Liver (tissue), 9 donors: ENCODE results near the gene AGBL5. TPM values are rescaled to one million over a fixed set of nuclear protein-coding genes. Genes with fewer than 3 reads are reported as not detected.

ENCODE experiments used
- DNase-seq: peaks from one replicate; pipeline ENCODE4 v3.0.0-alpha.2; 2017; ENCODE audit warnings: low spot score
- H3K27ac ChIP-seq, 2 donors: one replicate each; pipeline ENCODE4 v1.7.0; 2013; ENCODE audit warnings: inconsistent platforms in 2 of 2, low read length in 2 of 2, control low read depth in 1 of 2, low read depth in 1 of 2, mild to moderate bottlenecking in 1 of 2
- H3K27me3 ChIP-seq, 4 donors: one replicate each; pipeline versions ENCODE4 v1.6.1 to v1.7.0; 2013; ENCODE audit warnings: low read length in 3 of 4, inconsistent platforms in 1 of 4, mild to moderate bottlenecking in 1 of 4, moderate library complexity in 1 of 4; ENCODE audit not compliant: control insufficient read depth in 4 of 4, insufficient read depth in 4 of 4
- H3K36me3 ChIP-seq, 4 donors: one replicate each; pipeline versions ENCODE4 v1.6.1 to v1.7.0; 2013; ENCODE audit warnings: low read length in 3 of 4, mild to moderate bottlenecking in 3 of 4, low read depth in 1 of 4, moderate library complexity in 1 of 4; ENCODE audit not compliant: control insufficient read depth in 4 of 4, insufficient read depth in 3 of 4
- H3K4me1 ChIP-seq, 4 donors: one replicate each; pipeline versions ENCODE4 v1.6.1 to v1.7.0; 2013; ENCODE audit warnings: low read length in 3 of 4, mild to moderate bottlenecking in 3 of 4, moderate library complexity in 1 of 4; ENCODE audit not compliant: control insufficient read depth in 4 of 4, insufficient read depth in 4 of 4
- H3K4me3 ChIP-seq, 3 donors: one replicate each; pipeline versions ENCODE4 v1.6.1 to v1.7.0; 2013; ENCODE audit warnings: low read length in 3 of 3, control low read depth in 1 of 3, low read depth in 1 of 3, mild to moderate bottlenecking in 1 of 3
- H3K9ac ChIP-seq, 2 donors: one replicate each; pipeline ENCODE4 v1.7.0; 2013; ENCODE audit warnings: low read length in 2 of 2, mild to moderate bottlenecking in 2 of 2, moderate library complexity in 2 of 2, control low read depth in 1 of 2, low read depth in 1 of 2
- H3K9me3 ChIP-seq, 4 donors: one replicate each; pipeline versions ENCODE4 v1.6.1 to v1.7.0; 2013; ENCODE audit warnings: low read length in 3 of 4; ENCODE audit not compliant: control insufficient read depth in 4 of 4
- ATF3 ChIP-seq: IDR thresholded peaks from 2 replicates; pipeline ENCODE4 v1.6.1; 2016; ENCODE audit warnings: antibody characterized with exemption
- CTCF ChIP-seq: fragments of 150-350 bp; IDR thresholded peaks from 2 replicates; pipeline ENCODE4 v1.5.1; 2017; ENCODE audit warnings: improper control_type of control experiment, low read depth, low read length; ENCODE audit not compliant: missing input control
- EGR1 ChIP-seq, 2 donors: IDR thresholded peaks; 2 replicates each; pipeline ENCODE4 v1.6.1; 2016 to 2018; ENCODE audit warnings: antibody characterized with exemption in 2 of 2, low read depth in 2 of 2
- FOXA1 ChIP-seq: IDR thresholded peaks from 2 replicates; pipeline ENCODE4 v1.6.1; 2016; ENCODE audit warnings: antibody characterized with exemption
- FOXA2 ChIP-seq: IDR thresholded peaks from 2 replicates; pipeline ENCODE4 v1.6.1; 2016; ENCODE audit warnings: antibody characterized with exemption
- GABPA ChIP-seq, 2 donors: IDR thresholded peaks in 1 of 2; conservative IDR thresholded peaks in 1 of 2; 2 replicates each; pipeline ENCODE4 v1.6.1; 2016; ENCODE audit warnings: antibody characterized with exemption in 2 of 2, mild to moderate bottlenecking in 1 of 2, moderate library complexity in 1 of 2
- HNF4A ChIP-seq, 2 donors: conservative IDR thresholded peaks; 2 replicates each; pipeline ENCODE4 v1.6.1; 2016; ENCODE audit warnings: antibody characterized with exemption in 2 of 2, mild to moderate bottlenecking in 2 of 2
- HNF4G ChIP-seq: IDR thresholded peaks from 2 replicates; pipeline ENCODE4 v1.6.1; 2016; ENCODE audit warnings: antibody characterized with exemption
- JUND ChIP-seq, 2 donors: IDR thresholded peaks; 2 replicates each; pipeline ENCODE4 v1.6.1; 2016; ENCODE audit warnings: antibody characterized with exemption in 2 of 2
- NR2F2 ChIP-seq: IDR thresholded peaks from 2 replicates; pipeline ENCODE4 v1.6.1; 2016; ENCODE audit warnings: antibody characterized with exemption
- REST ChIP-seq: IDR thresholded peaks from 2 replicates; pipeline ENCODE4 v1.6.1; 2016; ENCODE audit warnings: antibody characterized with exemption, mild to moderate bottlenecking
- RXRA ChIP-seq, 2 donors: IDR thresholded peaks; 2 replicates each; pipeline ENCODE4 v1.6.1; 2017 to 2018; ENCODE audit warnings: antibody characterized with exemption in 2 of 2, mild to moderate bottlenecking in 1 of 2
- SP1 ChIP-seq: IDR thresholded peaks from 2 replicates; pipeline ENCODE4 v1.6.1; 2018; ENCODE audit warnings: antibody characterized with exemption, mild to moderate bottlenecking
- TAF1 ChIP-seq: conservative IDR thresholded peaks from 2 replicates; pipeline ENCODE4 v1.6.1; 2016; ENCODE audit warnings: antibody characterized with exemption, mild to moderate bottlenecking
- YY1 ChIP-seq: IDR thresholded peaks from 2 replicates; pipeline ENCODE4 v1.6.1; 2016; ENCODE audit warnings: antibody characterized with exemption, mild to moderate bottlenecking
- ZBTB33 ChIP-seq: IDR thresholded peaks from 2 replicates; pipeline ENCODE4 v1.6.1; 2016; ENCODE audit warnings: antibody characterized with exemption
- WGBS: extraction: QIAGEN DNeasy Blood & Tissue Kit; methylation state at CpG from one replicate; pipeline ENCODE4 v1.1.7; 2013; 5-methylcytosine and 5-hydroxymethylcytosine counted together
- polyA plus RNA-seq, 2 donors: library from polyadenylated mRNA; stranded (reverse) in 1 of 2; unstranded in 1 of 2; fragments of 200-250 nt in 1 of 2; fragments of >200 nt in 1 of 2; fragmentation: Nextera tagmentation in 1 of 2; extraction: Ambion mirVana in 1 of 2; gene quantifications; one replicate each; pipeline versions ENCODE4 v1.2.1 to v1.2.3, GENCODE V29; 2013 to 2015
- total RNA-seq, 2 donors: library from RNA; depleted of rRNA; stranded (reverse); fragments of >200 nt; gene quantifications; one replicate each; pipeline ENCODE4 v1.2.3, GENCODE V29; 2014
- donor health status: healthy.
- donor health status: healthy.
- donor health status: healthy.
- donor health status: healthy.
- donor health status: healthy.

AGBL5 gene
- total and polyA plus RNA-seq, 4 donors, result 3.2 to 9.0 (median 4.8) TPM

- TF ChIP-seq REST, result peak; percentile 81
- peak in 1 of 2 donors; percentile 43 for TF ChIP-seq EGR1 (IDR thresholded peaks at IDR 0.05; ENCODE audit: low read depth in 2 of 2)
- TF ChIP-seq ZBTB33, result no peak
Measured at GRCh38 chr2:27018142-27018541, 33.3 kb upstream of the AGBL5 start (continued).

- Histone ChIP-seq H3K27ac (no peak overlapping the region), H3K36me3 (peaks cover 3 to 21% (median 8%) of the 10 kb centered on the region in 4 donors), H3K9me3 (no peaks in the 10 kb centered on the region), H3K4me1 (peaks cover 26 to 65% (median 54%) of the 10 kb centered on the region in 4 donors), H3K9ac (no peak overlapping the region), H3K4me3 (no peak overlapping the region), H3K27me3 (no peaks in the 10 kb centered on the region)
- TF ChIP-seq REST (no peak), NR2F2 (no peak), ATF3 (no peak), HNF4G (no peak), GABPA (IDR thresholded peaks at IDR 0.05 in 1 of 2, conservative IDR thresholded peaks at IDR 0.05 in 1 of 2) (no peak), RXRA (IDR thresholded peaks at IDR 0.05) (no peak), CTCF (no peak), SP1 (no peak), FOXA2 (no peak), JUND (IDR thresholded peaks at IDR 0.05) (no peak), EGR1 (IDR thresholded peaks at IDR 0.05; ENCODE audit: low read depth in 2 of 2) (no peak), YY1 (no peak), FOXA1 (no peak), TAF1 (no peak), HNF4A (conservative IDR thresholded peaks at IDR 0.05) (no peak)
- no peak for DNase-seq
- WGBS, result 94% methylated on average over 9 of the region's 9 CpGs
Measured at GRCh38 chr2:27019459-27019858, 32.0 kb upstream of the AGBL5 start.
